Stomach (tissue), 4 donors: Measurements from ENCODE around the gene EXOC1L.

Experiments used
- CTCF ChIP-seq, 7 experiments: fragments of 450-650 bp in 4 of 7; fragments of 200-600 bp in 3 of 7; sonication (generic) in 3 of 7; IDR thresholded peaks; one replicate each; pipeline ENCODE4 v1.5.1; 2016 to 2019; ENCODE audit warnings: antibody characterized with exemption in 7 of 7, control low read depth in 2 of 7, mild to moderate bottlenecking in 1 of 7
- POLR2AphosphoS5 ChIP-seq, 3 donors: sonication (generic); formaldehyde crosslinking; IDR thresholded peaks; one replicate each; pipeline ENCODE4 v1.6.1; 2016; ENCODE audit warnings: antibody characterized with exemption in 3 of 3

DNA sequence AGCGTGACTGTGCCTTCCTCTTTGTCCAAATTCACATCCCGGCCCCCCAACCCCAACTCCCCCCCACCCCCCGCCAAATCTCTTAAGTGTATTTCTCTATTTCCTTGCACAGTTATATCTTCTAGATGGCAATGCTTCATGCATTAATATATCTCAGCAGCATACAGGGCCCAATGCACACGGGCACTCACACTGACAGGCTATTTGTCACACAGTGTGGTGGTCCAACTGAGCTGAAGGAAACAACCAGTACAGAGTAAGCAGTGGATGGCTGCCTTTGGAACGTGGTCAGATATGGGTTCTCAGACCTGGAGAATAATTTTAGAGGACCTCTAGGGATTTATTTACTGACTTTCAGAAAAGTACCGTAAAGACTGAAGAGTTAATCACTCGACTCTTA is 34.5 kb downstream of the EXOC1L start:
- TF ChIP-seq CTCF (IDR thresholded peaks at IDR 0.05) (no peak), POLR2AphosphoS5 (IDR thresholded peaks at IDR 0.05) (no peak)
